ENCODE measurements around the gene ZNF680.
A peak's percentile ranks its signal among the peaks of the same experiment; 100 is the strongest.

The ZNF680 gene

DNA sequence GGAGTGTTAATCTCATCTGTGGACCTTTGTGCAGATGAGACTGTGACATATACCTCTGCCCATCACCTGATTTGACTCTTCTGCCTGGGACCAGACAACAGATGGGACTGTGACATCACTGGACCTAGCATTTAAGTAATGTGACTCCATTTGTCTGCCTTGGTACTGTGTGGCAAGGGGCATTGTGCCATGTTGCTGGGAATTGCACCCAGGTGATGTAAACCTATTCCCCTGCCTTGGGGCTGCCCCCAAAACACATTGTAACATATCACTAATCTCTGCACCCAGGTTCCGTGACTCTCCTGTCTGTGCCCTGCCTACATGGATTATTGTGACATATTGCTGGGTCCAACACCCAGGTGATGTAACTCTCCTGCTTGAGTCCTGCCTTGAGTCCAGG is 40.4 kb upstream of the ZNF680 start:
- TF ChIP-seq, protein P1, sequence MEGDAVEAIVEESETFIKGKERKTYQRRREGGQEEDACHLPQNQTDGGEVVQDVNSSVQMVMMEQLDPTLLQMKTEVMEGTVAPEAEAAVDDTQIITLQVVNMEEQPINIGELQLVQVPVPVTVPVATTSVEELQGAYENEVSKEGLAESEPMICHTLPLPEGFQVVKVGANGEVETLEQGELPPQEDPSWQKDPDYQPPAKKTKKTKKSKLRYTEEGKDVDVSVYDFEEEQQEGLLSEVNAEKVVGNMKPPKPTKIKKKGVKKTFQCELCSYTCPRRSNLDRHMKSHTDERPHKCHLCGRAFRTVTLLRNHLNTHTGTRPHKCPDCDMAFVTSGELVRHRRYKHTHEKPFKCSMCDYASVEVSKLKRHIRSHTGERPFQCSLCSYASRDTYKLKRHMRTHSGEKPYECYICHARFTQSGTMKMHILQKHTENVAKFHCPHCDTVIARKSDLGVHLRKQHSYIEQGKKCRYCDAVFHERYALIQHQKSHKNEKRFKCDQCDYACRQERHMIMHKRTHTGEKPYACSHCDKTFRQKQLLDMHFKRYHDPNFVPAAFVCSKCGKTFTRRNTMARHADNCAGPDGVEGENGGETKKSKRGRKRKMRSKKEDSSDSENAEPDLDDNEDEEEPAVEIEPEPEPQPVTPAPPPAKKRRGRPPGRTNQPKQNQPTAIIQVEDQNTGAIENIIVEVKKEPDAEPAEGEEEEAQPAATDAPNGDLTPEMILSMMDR (IDR thresholded peaks at IDR 0.05; ENCODE audit: low read depth, low read length, missing control alignments): no peak
- DNase-seq (ENCODE audit: low read depth): no peak
- H3K4me3 ChIP-seq (ENCODE audit: low read depth, low read length): no peak overlapping the region
- in situ Hi-C loops (cut with HindIII; ENCODE audit: low sequenced_read_pairs): no loop called here

GRCh38 chr7:64602518-64602917 is 39.6 kb upstream of the ZNF680 start:
- in situ Hi-C loops (cut with HindIII; ENCODE audit: low sequenced_read_pairs): no loop called here
- H3K4me3 ChIP-seq (ENCODE audit: low read depth, low read length): no peak overlapping the region
- DNase-seq (ENCODE audit: low read depth): no peak
- TF ChIP-seq, protein P1 (IDR thresholded peaks at IDR 0.05; ENCODE audit: low read depth, low read length, missing control alignments): no peak

- H3K4me3 ChIP-seq (ENCODE audit: low read depth, low read length): no peak overlapping the region
- TF ChIP-seq, protein P1 (IDR thresholded peaks at IDR 0.05; ENCODE audit: low read depth, low read length, missing control alignments): no peak
- DNase-seq (ENCODE audit: low read depth): no peak
- in situ Hi-C loops (cut with HindIII; ENCODE audit: low sequenced_read_pairs): no loop called here
Observed at GRCh38 chr7:64602086-64602485, 39.2 kb upstream of the ZNF680 start.

- no peak overlapping the region for H3K4me3 ChIP-seq (ENCODE audit: low read depth, low read length)
- in situ Hi-C loops (cut with HindIII; ENCODE audit: low sequenced_read_pairs): no loop called here
- TF ChIP-seq, protein P1 (IDR thresholded peaks at IDR 0.05; ENCODE audit: low read depth, low read length, missing control alignments): no peak
- no peak for DNase-seq (ENCODE audit: low read depth)
Observed at GRCh38 chr7:64599359-64599758, 36.5 kb upstream of the ZNF680 start.

- in situ Hi-C loops (cut with HindIII; ENCODE audit: low sequenced_read_pairs): no loop called here
- H3K4me3 ChIP-seq (ENCODE audit: low read depth, low read length): no peak overlapping the region
- no peak for DNase-seq (ENCODE audit: low read depth)
- TF ChIP-seq, protein P1 (IDR thresholded peaks at IDR 0.05; ENCODE audit: low read depth, low read length, missing control alignments): no peak
Observed at GRCh38 chr7:64590971-64591370, 28.1 kb upstream of the ZNF680 start.

DNA sequence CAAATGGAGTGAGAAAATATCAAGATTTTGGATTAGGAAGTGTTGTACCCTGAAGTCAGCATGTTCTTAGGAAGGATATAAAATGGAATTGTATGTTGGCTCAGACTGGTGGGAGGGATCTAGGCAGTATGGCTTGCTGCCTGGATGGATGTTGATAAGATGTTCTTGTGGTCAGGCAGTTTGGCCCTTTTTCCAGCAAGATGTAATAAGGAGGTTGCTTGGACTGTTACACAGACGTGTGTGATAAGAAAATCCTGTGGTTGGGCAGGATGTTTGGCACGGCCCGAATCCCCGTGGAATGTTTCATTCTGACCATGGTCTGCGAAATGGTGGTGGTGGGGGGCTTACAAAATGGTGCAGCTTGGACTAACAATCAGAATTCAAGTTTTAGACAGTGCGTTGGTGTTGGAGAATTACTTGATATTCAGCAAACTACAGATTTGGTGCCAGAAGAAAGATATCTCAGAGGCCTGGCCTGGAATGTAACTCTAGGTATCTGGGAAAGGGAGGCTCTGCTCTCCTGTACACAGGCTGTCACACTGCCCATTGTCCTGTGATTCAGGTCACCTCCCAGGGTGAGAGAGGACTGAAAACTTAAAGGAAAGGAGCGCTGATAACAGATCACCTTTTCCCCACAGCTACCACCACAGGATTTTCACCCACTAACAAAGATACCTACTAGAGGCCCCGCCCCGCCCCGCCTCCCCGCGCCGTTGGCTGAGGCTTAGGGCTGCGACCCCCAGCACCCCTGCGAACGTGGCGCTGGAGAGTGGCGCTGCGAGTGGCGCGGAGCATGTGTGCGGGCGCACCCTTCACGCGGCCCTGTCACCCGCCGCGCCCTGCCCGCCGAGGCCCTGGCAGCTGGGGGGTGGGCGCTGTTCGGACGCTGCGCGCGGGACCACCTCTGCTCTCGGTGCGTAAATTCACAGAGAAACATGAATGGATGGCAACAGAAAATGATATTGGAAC is 19.3 kb upstream of the ZNF680 start:
- in situ Hi-C loops (cut with HindIII; ENCODE audit: low sequenced_read_pairs): no loop called here
- peak; percentile 41 for DNase-seq (ENCODE audit: low read depth)
- H3K4me3 ChIP-seq (ENCODE audit: low read depth, low read length): no peak overlapping the region
- TF ChIP-seq, protein P1 (IDR thresholded peaks at IDR 0.05; ENCODE audit: low read depth, low read length, missing control alignments): no peak
